Prostate gland (tissue), 2 donors: ENCODE data around the gene UBTD2.

Experiments used
- CTCF ChIP-seq, 4 experiments: fragments of 200-600 bp in 2 of 4; fragments of 450-650 bp in 2 of 4; sonication (generic) in 2 of 4; IDR thresholded peaks; 1 replicate in 3 of 4; 2 replicates in 1 of 4; pipeline ENCODE4 v1.5.1; 2016 to 2019; ENCODE audit warnings: antibody characterized with exemption in 4 of 4, mild to moderate bottlenecking in 2 of 4, moderate library complexity in 2 of 4
- POLR2A ChIP-seq: fragments of 450-650 bp; IDR thresholded peaks from one replicate; pipeline ENCODE4 v1.6.1; 2016; ENCODE audit warnings: antibody characterized with exemption, mild to moderate bottlenecking

GRCh38 chr5:172282272-172283019 lies 1.1 kb downstream of the UBTD2 start:
- no peak for TF ChIP-seq CTCF (IDR thresholded peaks at IDR 0.05)
- TF ChIP-seq POLR2A: no peak
